GM23248 (cell line): ENCODE data around the gene ADGRV1.

Experiments
- EZH2 ChIP-seq: fragments of 200-600 bp; sonication (generic); IDR thresholded peaks from 2 replicates; pipeline ENCODE4 v1.6.1; 2018; ENCODE audit warnings: antibody characterized with exemption, mild to moderate bottlenecking; ENCODE audit not compliant: insufficient read depth, poor library complexity, severe bottlenecking
- EZH2phosphoT487 ChIP-seq: fragments of 200-600 bp; sonication (generic); IDR thresholded peaks from 2 replicates; pipeline ENCODE4 v1.6.1; 2018; ENCODE audit warnings: antibody characterized with exemption, moderate library complexity, mild to moderate bottlenecking, low read depth; ENCODE audit not compliant: insufficient read depth

- no peak for TF ChIP-seq EZH2
- TF ChIP-seq EZH2phosphoT487, result no peak
These were observed 510.8 kb downstream of the ADGRV1 start for GRCh38 chr5:91069364-91069763.
